Measurements from ENCODE around the gene PAPPA2.

Gene PAPPA2

GRCh38 chr1:176803596-176803995 lies 340.6 kb downstream of the PAPPA2 start:
- DNase-seq, result no peak
- in situ Hi-C loops (cut with HindIII; ENCODE audit: low pct_ligation_motif_present, low pct_unique_long_range_greater_than_20kb, low sequenced_read_pairs), result no loop called here

- no peak for DNase-seq
- in situ Hi-C loops (cut with HindIII; ENCODE audit: low pct_ligation_motif_present, low pct_unique_long_range_greater_than_20kb, low sequenced_read_pairs), result no loop called here
These were observed 346.3 kb downstream of the PAPPA2 start for GRCh38 chr1:176809292-176809691.

- in situ Hi-C loops (cut with HindIII; ENCODE audit: low pct_ligation_motif_present, low pct_unique_long_range_greater_than_20kb, low sequenced_read_pairs), result no loop called here
- no peak for DNase-seq
These were observed 348.7 kb downstream of the PAPPA2 start for GRCh38 chr1:176811511-176812288.

GRCh38 chr1:176815621-176816020 lies 352.6 kb downstream of the PAPPA2 start:
- no peak for DNase-seq
- in situ Hi-C loops (cut with HindIII; ENCODE audit: low pct_ligation_motif_present, low pct_unique_long_range_greater_than_20kb, low sequenced_read_pairs), result no loop called here

- in situ Hi-C loops (cut with HindIII; ENCODE audit: low pct_ligation_motif_present, low pct_unique_long_range_greater_than_20kb, low sequenced_read_pairs), result no loop called here
- DNase-seq, result no peak
These were observed 353.3 kb downstream of the PAPPA2 start for GRCh38 chr1:176816232-176816631.

- in situ Hi-C loops (cut with HindIII; ENCODE audit: low pct_ligation_motif_present, low pct_unique_long_range_greater_than_20kb, low sequenced_read_pairs), result no loop called here
- DNase-seq, result no peak
These were observed 357.5 kb downstream of the PAPPA2 start for GRCh38 chr1:176820391-176821031.

GRCh38 chr1:176826265-176826664 lies 363.3 kb downstream of the PAPPA2 start:
- in situ Hi-C loops (cut with HindIII; ENCODE audit: low pct_ligation_motif_present, low pct_unique_long_range_greater_than_20kb, low sequenced_read_pairs), result no loop called here
- no peak for DNase-seq

- no peak for DNase-seq
- in situ Hi-C loops (cut with HindIII; ENCODE audit: low pct_ligation_motif_present, low pct_unique_long_range_greater_than_20kb, low sequenced_read_pairs), result no loop called here
These were observed 366.3 kb downstream of the PAPPA2 start for GRCh38 chr1:176829261-176829660.

- in situ Hi-C loops (cut with HindIII; ENCODE audit: low pct_ligation_motif_present, low pct_unique_long_range_greater_than_20kb, low sequenced_read_pairs), result no loop called here
- no peak for DNase-seq
These were observed 368.2 kb downstream of the PAPPA2 start for GRCh38 chr1:176831150-176831549.

- in situ Hi-C loops (cut with HindIII; ENCODE audit: low pct_ligation_motif_present, low pct_unique_long_range_greater_than_20kb, low sequenced_read_pairs), result no loop called here
- DNase-seq, result no peak
These were observed 374.7 kb downstream of the PAPPA2 start for GRCh38 chr1:176837708-176838107.

- in situ Hi-C loops (cut with HindIII; ENCODE audit: low pct_ligation_motif_present, low pct_unique_long_range_greater_than_20kb, low sequenced_read_pairs), result no loop called here
- DNase-seq, result no peak
These were observed 375.5 kb downstream of the PAPPA2 start for GRCh38 chr1:176838276-176838995.

- in situ Hi-C loops (cut with HindIII; ENCODE audit: low pct_ligation_motif_present, low pct_unique_long_range_greater_than_20kb, low sequenced_read_pairs), result no loop called here
These were observed 376.2 kb downstream of the PAPPA2 start for GRCh38 chr1:176839216-176839615.

GRCh38 chr1:176841238-176841637 lies 378.3 kb downstream of the PAPPA2 start:
- in situ Hi-C loops (cut with HindIII; ENCODE audit: low pct_ligation_motif_present, low pct_unique_long_range_greater_than_20kb, low sequenced_read_pairs), result no loop called here
- no peak for DNase-seq

More at GRCh38 chr1:176839216-176839615, 376.2 kb downstream of the PAPPA2 start:
- DNase-seq, result no peak

GRCh38 chr1:176843352-176844297 lies 380.6 kb downstream of the PAPPA2 start:
- peak; percentile 44 for DNase-seq
- in situ Hi-C loops (cut with HindIII; ENCODE audit: low pct_ligation_motif_present, low pct_unique_long_range_greater_than_20kb, low sequenced_read_pairs), result no loop called here

- DNase-seq, result no peak
These were observed 384.1 kb downstream of the PAPPA2 start for GRCh38 chr1:176847052-176847451.

GRCh38 chr1:176849281-176849680 lies 386.3 kb downstream of the PAPPA2 start:
- DNase-seq, result no peak
- in situ Hi-C loops (cut with HindIII; ENCODE audit: low pct_ligation_motif_present, low pct_unique_long_range_greater_than_20kb, low sequenced_read_pairs), result no loop called here

More at GRCh38 chr1:176847052-176847451, 384.1 kb downstream of the PAPPA2 start:
- in situ Hi-C loops (cut with HindIII; ENCODE audit: low pct_ligation_motif_present, low pct_unique_long_range_greater_than_20kb, low sequenced_read_pairs), result no loop called here

- DNase-seq, result no peak
- in situ Hi-C loops (cut with HindIII; ENCODE audit: low pct_ligation_motif_present, low pct_unique_long_range_greater_than_20kb, low sequenced_read_pairs), result no loop called here
These were observed 387.9 kb downstream of the PAPPA2 start for GRCh38 chr1:176850871-176851270.

GRCh38 chr1:176852124-176852523 lies 389.1 kb downstream of the PAPPA2 start:
- in situ Hi-C loops (cut with HindIII; ENCODE audit: low pct_ligation_motif_present, low pct_unique_long_range_greater_than_20kb, low sequenced_read_pairs), result no loop called here

More at GRCh38 chr1:176852124-176852523, 389.1 kb downstream of the PAPPA2 start:
- no peak for DNase-seq
